ENCODE measurements around the gene THOC2.

Gene THOC2

GRCh38 chrX:123648028-123648810, 84.6 kb downstream of the THOC2 start:
- FAIRE-seq (no peak), DNase-seq (ENCODE audit: insufficient read length, low spot score) (no peak)
- no peak for TF ChIP-seq CTCF (IDR thresholded peaks at IDR 0.05; ENCODE audit: insufficient read depth, missing control alignments)

DNA sequence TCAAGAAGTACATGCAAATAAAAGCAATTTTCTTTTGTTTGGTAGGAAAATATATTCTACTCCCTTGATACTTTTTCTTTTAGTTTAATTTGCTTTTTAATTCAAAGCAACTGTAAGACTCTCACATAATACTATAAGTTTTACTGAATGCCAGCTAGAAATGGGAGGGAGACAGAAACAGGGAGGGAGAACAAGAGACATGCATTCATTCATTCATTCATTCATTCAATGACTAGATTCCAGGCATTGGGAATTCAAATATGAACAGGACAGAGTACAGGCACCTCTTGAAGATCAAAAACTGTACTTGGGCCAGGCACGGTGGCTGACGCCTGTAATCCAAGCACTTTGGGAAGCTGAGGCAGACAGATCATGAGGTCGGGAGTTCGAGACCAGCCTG, 85.6 kb downstream of the THOC2 start:
- no peak for DNase-seq (ENCODE audit: insufficient read length, low spot score)
- TF ChIP-seq CTCF (IDR thresholded peaks at IDR 0.05; ENCODE audit: insufficient read depth, missing control alignments): no peak
- FAIRE-seq: no peak

GRCh38 chrX:123629502-123629901, 103.3 kb downstream of the THOC2 start:
- DNase-seq (ENCODE audit: insufficient read length, low spot score) (no peak), FAIRE-seq (no peak)
- no peak for TF ChIP-seq CTCF (IDR thresholded peaks at IDR 0.05; ENCODE audit: insufficient read depth, missing control alignments)

DNA sequence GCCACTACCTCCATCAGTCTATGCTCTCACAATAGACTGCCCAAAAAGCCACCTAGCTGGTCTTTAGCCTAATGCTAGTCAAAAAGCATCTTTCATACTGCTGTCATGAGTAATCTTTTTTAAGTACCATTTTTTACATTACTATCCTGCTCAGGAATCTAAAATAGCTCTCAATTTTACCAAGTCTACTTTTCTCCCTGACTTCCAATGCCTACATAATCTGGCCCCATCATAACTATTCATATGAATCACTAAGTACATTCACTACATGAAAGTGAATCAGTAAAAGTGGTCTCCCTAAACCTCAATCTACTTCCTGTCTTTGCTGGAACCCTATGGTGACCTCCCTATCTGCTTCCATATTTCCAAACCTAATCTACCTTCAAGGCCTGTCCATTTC, 105.9 kb downstream of the THOC2 start:
- FAIRE-seq: no peak
- no peak for DNase-seq (ENCODE audit: insufficient read length, low spot score)
- TF ChIP-seq CTCF (IDR thresholded peaks at IDR 0.05; ENCODE audit: insufficient read depth, missing control alignments): no peak

GRCh38 chrX:123625952-123626351, 106.9 kb downstream of the THOC2 start:
- no peak for TF ChIP-seq CTCF (IDR thresholded peaks at IDR 0.05; ENCODE audit: insufficient read depth, missing control alignments)
- no peak for FAIRE-seq

GRCh38 chrX:123625477-123625876, 107.4 kb downstream of the THOC2 start:
- TF ChIP-seq CTCF (IDR thresholded peaks at IDR 0.05; ENCODE audit: insufficient read depth, missing control alignments): no peak
- DNase-seq (ENCODE audit: insufficient read length, low spot score) (no peak), FAIRE-seq (no peak)

More at GRCh38 chrX:123625952-123626351, 106.9 kb downstream of the THOC2 start:
- DNase-seq (ENCODE audit: insufficient read length, low spot score): no peak

DNA sequence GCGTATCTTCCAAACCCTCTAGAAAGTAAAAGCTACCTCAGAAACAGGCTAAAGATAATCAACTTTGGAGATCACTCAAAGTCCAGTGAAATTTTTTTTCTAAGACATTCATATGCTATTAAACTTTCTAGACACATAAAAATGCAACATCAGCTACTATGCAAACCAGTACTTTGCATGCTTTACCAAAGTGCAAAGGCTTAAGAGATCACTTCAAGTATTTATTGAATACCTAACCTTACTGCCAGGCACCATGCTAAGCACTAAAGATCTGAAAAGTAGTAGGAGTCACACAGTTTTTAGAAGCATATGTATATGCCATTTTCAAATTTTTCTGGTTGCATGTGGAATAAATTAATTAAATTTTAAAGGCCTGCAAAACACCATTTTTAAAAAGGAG, 115.8 kb downstream of the THOC2 start:
- DNase-seq (ENCODE audit: insufficient read length, low spot score) (no peak), FAIRE-seq (no peak)
- no peak for TF ChIP-seq CTCF (IDR thresholded peaks at IDR 0.05; ENCODE audit: insufficient read depth, missing control alignments)
